ENCODE data around the gene MSI2.

DNA sequence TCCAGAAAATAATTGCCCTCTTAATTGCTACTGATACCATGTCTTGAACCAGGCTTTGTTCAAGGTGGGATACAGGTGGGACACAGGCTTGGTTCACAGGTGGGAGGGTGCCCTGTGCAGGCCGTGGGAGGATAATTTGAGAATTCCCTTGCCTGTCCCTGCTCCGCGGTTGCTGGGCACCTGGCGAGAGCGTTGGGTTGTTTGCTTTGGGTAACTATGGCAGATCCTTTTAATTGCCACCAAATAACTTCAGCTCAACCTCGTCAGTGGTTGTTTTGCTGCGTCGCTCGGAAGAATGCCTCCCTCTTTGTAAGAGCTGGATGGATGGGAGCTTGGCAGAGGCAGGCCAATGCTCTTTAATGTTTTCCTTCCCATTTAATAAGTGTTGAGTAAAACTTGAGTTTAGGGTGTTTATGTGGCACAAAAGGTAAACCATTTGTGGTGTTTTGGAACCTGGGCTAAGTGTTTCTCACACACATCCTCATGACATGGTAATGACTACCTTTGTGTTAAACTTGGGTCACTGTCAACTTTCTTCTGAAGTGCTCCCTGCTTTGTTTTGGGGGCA lies 202.5 kb downstream of the MSI2 start:
- TF ChIP-seq CTCF (IDR thresholded peaks at IDR 0.05; ENCODE audit: low read depth, low read length, poor library complexity, severe bottlenecking) (no peak), EZH2phosphoT487 (IDR thresholded peaks at IDR 0.05; ENCODE audit: borderline replicate concordance, low read length) (no peak)

All from DOHH2 (cell line).